GM21825 (cell line): ENCODE measurements around the gene CTTNBP2.

Source experiments
- ATAC-seq: cut with Tn5 transposase; IDR thresholded peaks from one replicate; pipeline ENCODE4 v1.9.1; 2021; ENCODE audit warnings: mild to moderate bottlenecking, moderate library complexity; ENCODE audit not compliant: unreplicated experiment

The CTTNBP2 gene

GRCh38 chr7:117790251-117790650 lies 83.0 kb downstream of the CTTNBP2 start:
- no peak for ATAC-seq

- ATAC-seq, result no peak
Observed at GRCh38 chr7:117785431-117785830, 87.8 kb downstream of the CTTNBP2 start.

DNA sequence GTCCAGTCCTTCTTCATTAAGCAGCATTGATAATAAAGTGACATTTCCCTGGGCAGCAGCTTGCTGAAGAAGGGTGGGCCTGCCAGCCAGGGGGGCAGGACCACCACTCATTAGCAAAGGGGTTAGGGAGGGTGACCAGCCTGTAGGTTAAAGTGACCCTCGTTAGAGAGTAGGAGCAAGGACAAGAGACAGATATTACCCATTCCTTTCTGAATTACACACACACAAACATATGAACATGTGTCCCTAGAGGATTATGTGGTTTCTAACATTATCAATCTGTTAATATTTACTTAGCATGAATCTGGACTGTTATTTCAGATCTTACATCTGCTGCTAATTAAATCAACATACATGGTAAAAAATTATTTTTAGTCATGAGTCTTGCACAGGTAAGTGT lies 88.9 kb downstream of the CTTNBP2 start:
- ATAC-seq, result no peak

DNA sequence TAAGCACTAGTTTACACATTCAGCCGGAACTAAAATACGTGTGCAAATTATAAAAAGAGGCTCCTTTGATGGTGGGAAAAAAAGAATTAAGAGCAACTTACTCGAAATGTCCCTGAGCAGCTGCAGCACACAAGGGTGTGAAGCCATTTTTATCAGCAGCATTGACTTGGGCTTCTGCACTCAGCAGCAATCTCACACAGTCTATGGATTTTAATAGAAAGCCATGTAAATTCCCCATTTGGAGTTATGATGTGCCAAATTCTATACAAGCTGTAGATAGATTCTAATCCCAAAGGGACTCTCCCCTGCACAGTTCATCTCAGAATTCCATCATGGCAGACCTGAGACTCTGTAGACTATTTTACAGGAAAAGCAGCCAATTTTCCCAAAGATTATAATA lies 90.5 kb downstream of the CTTNBP2 start:
- no peak for ATAC-seq

GRCh38 chr7:117781707-117782106 lies 91.5 kb downstream of the CTTNBP2 start:
- no peak for ATAC-seq

DNA sequence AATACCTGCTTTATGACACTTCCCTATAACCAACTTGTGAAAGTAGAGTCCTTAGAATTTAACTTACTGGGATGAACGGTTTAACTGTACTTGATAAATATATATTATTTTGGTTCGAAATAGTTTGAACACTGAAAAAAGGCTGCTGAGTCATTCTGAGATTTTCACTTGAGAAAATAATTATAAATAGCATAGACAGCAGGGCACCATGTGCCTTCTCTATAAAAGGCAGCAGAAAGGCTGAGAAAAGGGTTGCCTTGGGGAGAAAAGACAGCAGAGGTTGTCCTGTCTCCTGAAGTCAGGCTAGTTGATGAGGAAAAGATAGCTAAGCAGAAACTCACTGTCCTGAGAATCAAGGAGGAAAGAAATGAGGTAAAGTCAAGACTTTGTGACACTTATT lies 92.4 kb downstream of the CTTNBP2 start:
- peak; percentile 87 for ATAC-seq

DNA sequence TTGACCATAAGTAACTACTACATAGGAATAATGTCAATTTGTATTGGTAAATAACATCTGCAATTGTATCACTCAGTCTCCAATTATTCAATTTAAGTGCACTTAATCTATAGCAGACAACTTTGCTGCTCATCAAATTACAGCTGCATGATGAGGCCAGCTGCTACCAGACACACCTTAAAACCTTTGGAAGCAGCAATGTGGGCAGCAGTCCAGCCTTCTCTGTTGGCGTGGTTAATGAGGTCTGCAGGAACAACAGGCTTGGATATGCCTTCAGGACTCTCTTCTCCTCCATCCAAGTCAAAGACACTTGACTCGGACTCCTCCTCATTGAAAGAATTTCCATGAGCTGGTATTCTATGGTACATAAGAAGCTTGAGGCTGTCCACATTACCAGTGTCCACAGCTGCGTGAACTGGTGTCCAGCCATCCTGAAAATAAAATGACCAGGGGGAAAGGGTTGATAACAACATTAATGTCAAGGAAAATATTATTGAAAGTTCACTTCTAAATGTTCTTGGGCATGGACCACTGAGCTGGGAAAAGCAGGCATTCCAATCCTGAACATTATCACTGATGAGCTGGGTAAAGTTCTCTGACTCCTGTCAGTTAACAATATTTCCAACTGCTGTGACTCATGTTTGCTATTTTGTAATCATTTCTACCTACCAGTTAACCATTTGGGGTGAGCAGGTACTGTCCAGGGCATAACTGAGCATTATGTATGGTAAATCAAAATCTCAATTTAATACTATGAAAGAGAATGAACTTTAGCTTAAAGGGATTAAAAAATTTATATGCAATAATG lies 95.7 kb downstream of the CTTNBP2 start:
- no peak for ATAC-seq

DNA sequence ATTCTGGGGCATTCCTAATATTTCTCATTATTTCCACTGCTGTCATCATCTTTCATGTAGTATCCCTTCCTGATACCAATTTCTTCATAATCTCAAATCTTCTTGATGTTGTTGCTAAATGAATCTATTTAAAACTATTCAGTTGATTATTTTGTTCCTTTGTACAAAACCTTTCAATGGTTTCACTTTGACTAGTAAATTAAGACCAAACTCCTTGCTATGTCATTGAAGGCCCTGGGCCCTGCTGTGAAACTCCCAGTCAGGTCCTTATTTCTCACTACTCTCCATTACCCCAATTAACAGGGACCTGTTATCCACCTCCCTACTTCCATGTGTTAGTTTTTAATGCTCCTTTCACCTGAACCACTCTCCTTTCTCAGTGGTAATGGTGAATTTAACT lies 97.0 kb downstream of the CTTNBP2 start:
- ATAC-seq, result no peak

DNA sequence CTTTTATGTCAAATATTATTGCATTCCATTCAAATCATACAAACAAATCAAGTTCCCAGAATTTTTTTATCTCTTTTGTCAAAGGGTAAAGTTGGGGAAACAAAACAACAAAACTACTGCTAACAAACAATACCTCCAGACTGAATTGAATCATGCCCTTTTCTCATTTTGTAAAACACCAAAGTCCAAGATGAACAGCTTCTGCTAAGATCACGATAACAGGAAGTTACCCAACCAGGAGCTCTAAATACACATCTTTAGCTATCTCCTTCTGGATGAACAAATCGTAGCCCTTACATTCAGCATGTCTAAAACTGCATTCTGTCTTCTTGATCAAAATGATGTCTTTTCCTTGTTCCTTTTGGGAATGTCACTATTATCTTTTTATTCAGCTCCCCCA lies 97.4 kb downstream of the CTTNBP2 start:
- no peak for ATAC-seq

DNA sequence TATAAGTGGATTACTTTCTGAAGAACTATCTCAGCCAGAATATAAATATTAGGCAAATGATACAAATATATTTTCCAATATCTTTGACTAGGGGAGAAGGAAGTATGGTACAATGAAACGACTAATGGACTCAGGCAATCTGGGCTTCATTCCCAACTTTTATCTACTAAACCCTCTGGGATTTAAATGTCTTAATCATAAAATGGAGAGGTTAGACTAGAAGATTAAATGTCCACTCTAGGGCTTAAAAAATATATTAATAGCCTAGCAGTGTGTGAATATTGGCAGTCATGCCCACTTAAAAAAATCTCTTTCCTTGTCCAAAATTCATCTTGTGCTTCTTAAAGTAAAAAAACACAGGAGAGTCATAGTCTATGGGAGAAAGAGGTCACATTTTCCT lies 98.3 kb downstream of the CTTNBP2 start:
- no peak for ATAC-seq

GRCh38 chr7:117772421-117772820 lies 100.8 kb downstream of the CTTNBP2 start:
- ATAC-seq, result peak; percentile 29

DNA sequence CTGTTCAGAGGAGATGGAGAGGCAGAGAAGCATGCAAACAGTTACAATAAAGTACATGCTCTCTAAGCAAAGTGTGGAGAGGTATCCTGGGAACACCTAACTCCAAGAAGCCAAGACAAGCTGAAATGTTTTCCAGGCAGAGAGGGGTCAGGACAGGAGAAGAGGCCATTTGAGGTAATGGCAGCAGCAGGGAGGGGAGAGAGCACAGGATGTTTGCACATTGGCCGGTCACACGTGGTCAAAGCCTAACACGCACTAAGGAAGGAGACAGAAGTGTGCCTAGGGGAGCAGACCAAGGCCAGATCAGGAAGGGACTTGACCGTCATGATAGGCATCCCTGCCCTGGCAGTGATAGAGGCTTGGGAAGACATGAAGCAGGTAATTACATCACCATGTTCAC lies 101.5 kb downstream of the CTTNBP2 start:
- no peak for ATAC-seq

DNA sequence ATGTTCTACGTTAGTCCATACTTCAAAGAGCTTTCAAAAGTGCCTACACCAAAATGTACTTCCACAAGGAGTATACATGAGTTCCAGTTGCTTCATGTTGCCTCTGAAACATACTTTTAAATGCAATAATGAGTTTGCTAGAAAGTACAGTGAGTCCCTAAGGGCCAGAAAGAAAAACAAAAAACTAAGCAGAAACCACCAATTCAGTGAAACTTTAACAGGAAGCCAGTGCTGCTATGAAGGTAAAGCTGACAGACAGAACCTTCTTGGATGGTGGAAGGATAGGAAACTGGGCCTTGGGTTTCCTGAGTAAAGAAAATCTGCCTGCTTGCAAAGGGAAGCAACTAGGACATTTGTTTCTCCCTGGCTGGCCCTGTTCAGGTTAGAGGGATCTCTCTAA lies 104.2 kb downstream of the CTTNBP2 start:
- ATAC-seq, result peak; percentile 47

DNA sequence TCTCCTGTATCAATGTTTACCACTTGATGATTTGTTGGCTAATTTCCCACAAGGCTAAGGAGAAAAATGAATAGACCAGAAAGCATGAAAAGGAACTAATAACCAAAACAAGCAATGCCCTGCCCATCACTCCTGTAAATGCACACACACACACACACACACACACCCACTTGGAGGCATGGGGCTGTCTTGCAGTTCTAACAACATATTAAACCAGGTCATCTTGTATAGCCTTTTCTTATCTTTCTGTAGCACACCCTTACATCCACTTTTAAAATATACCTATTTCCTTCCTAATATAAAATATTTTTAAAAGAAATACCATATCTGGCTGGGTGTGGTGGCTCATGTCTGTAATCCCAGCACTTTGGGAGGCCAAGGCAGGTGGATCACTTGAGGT lies 105.3 kb downstream of the CTTNBP2 start:
- no peak for ATAC-seq

- no peak for ATAC-seq
Observed at GRCh38 chr7:117766913-117767312, 106.3 kb downstream of the CTTNBP2 start.

DNA sequence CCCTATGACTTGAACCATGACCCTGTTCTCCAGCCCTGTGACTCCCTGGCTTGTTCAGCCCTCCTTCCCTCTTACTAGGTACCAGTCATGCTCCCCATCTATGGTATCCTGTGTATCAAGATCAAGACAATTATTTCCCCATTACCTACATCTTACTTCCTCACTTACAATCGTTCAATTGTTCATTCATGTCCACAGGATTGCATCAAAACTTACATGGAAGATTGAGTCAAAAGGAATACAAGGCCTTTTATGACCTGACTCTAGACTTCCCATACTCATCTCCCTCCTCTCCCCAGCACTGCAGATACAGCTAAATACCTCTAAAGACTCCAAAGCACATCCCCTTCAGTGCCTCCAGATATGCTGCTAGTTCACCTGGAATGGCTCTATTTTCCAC lies 109.2 kb downstream of the CTTNBP2 start:
- no peak for ATAC-seq

GRCh38 chr7:117762055-117762454 lies 111.2 kb downstream of the CTTNBP2 start:
- no peak for ATAC-seq

GRCh38 chr7:117759950-117760640 lies 113.1 kb downstream of the CTTNBP2 start:
- ATAC-seq, result no peak

DNA sequence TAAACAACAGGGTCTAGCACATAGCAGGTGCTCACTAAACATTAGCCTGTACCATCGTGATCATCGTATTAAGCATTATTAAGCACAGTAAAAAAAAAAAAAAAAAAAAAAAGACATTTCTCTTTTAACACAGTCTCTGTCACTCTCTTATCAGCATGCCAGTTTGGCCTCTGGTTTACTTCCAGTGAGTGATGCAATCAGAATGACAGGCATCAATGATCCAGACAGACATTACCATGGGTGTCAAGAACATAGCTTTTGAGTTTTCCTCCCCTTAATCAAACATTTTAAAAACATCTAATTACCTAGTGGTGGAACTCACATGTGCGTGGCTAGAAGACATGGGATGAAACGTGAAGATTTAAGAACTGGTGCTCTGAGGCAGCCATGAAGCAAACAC lies 115.8 kb downstream of the CTTNBP2 start:
- ATAC-seq, result no peak

DNA sequence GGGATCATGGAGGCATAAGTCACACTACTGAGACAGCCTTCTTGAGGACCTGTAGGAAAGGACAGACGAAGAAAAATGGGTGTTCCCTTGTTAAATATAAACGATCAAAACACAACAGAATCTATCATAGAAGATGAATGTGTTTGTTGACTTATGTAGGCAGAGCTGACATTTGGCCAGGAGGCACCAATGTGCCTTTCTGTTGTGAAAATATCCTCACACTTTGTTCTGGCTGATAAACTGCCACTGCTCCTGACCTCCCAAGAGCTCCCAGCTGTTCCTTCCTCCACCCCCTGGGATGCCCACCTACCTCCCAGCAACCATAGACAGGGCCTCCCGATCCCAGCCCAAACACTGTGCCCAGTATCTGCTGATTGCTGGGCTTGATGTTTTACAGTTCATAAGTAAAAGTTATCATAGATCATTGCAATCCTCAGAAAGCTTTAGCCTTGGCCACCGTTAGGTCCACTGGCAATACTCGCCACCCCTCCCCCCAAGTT lies 116.6 kb downstream of the CTTNBP2 start:
- no peak for ATAC-seq

DNA sequence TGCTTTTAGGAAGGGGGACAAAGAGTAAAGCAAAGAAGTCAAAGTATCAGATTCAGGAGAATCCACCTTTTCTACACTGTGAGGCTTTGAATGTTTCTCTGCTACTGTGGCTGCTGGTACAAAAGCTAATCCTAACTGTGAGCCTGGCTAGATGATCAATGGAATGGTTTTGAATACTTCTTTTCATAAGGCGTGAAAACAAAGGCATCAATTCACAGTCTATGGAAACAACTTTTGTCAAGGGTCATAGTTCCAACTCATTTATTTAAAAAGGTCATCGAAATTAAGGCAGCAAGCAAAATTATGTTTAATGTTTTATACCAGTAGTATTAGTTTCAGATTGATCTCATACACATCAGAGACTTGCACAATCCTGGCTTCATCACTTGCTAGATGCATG lies 118.1 kb downstream of the CTTNBP2 start:
- ATAC-seq, result no peak

- no peak for ATAC-seq
Observed at GRCh38 chr7:117751775-117752174, 121.5 kb downstream of the CTTNBP2 start.
